GM21367 (cell line): ENCODE results near the gene SYTL3.

Experiments used
- ATAC-seq: cut with Tn5 transposase; IDR thresholded peaks from one replicate; pipeline ENCODE4 v1.9.1; 2021; ENCODE audit not compliant: unreplicated experiment

SYTL3 gene

DNA sequence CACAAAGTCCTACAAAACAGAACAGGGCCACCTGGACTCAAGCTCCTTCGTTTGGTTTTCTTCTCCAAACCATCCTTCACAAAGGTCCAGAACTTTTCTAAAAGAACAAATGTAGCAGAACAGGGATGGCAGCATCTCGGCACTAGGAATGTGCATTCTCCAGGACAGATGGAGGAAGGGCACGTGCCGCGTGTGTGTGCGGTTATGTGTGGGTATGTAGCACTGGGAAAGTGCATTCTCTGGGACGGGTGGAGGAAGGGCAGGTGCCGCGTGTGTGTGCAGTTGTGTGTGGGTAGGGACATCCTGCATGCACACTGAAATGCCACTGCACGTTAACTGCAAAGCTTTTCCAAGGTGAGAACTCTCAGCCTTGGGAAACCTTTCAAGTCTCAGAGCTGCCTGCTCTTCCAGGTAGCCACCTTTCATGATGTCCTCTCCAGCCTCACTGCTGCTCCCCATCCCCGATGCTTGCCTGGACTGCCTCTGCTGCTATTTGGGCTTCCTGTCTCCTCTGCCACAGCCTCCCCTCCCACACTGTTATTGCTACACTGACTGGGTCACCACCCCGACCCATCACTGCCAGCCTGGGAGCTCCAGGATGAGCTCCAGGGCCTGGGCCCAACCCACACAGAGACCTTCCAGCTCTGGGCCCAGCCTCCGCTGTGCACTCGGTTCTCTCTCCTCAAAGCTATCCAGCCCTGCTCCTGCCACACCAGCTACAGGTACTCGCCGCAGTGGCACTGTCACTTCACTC lies 121.7 kb downstream of the SYTL3 start:
- no peak for ATAC-seq

DNA sequence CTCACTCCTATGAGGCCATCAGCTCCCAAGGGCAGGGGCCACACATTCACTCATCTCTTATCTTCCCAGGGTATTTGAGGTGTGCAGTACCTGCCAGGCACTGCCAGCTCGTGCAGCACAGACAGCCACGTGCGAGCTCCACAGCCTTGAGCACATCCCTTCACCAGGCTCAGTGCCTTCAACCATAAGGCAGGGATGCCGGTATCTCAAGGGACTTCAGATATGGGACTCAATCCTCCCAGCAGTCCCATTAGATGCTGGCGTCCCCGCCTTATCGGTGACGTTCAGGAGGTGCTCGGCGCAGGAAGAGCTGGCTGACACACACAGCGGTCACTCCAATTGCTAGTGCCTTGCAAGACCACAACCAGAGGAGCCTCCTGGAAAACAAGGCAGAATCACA lies 122.3 kb downstream of the SYTL3 start:
- ATAC-seq, result no peak

DNA sequence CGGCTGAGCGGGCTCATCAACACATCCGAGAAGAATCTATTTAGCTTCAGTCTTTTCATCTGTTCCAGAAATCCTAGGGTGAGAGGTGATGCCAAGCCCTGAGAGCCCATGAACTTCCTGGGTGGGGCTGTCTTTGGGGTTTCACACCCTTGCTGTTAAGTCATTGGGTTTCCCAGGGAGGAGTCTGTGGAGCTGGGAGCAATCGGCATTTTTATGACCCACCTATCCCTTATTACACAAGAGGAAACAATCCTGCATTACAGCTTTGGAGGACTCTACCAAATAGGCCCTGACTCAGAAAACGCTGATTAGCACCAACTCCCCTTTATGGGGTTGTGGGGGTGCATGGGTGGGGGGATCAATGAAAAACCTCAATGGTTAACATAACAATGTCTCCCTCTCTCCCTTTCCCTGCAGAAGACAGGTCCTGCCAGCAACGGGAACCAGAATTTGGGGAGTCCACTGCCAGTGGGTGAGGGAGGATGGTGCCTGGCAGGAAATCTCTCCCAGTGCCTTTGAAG lies 123.1 kb downstream of the SYTL3 start:
- no peak for ATAC-seq

DNA sequence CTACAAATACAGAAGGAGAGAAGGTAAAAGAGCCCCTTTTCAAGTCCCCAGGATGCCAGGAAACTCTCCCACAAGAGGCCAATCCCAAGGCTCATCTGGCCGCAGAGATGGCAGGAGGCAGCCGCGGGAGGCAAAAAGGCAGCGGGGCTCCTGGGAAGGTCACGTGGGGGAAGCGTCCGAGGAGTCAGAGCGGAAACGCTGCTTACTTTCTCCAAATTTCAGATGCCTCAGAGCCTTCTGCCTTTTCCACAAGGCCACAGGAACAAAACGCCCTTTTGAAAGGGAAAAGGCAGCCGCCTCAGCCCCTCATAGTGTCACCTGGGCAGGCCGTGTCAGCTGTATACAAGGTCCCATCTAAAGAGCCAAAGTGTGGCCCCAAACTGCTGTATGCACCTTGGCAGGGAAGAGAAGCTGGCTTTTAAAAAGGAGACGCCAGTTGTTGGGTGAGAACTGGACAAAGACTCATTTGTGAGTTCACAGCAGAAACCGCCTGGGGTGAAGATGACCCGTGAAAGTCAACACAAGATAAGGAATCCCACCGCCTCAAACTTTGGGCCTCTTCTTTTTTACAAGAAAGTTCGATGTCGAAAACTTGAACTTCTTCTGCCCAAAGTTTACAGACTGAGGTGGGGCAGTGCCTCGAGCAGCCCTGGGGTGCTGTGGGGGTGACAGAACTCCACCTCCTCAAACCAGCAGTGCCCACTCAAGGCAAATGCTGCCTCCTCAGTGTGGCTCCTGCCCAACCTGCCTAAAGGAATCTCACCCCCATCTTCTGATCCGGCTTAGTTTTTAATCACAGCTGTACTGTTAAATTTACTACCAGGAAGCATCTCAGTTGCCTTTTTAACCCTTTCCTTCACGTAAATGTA lies 124.0 kb downstream of the SYTL3 start:
- no peak for ATAC-seq

DNA sequence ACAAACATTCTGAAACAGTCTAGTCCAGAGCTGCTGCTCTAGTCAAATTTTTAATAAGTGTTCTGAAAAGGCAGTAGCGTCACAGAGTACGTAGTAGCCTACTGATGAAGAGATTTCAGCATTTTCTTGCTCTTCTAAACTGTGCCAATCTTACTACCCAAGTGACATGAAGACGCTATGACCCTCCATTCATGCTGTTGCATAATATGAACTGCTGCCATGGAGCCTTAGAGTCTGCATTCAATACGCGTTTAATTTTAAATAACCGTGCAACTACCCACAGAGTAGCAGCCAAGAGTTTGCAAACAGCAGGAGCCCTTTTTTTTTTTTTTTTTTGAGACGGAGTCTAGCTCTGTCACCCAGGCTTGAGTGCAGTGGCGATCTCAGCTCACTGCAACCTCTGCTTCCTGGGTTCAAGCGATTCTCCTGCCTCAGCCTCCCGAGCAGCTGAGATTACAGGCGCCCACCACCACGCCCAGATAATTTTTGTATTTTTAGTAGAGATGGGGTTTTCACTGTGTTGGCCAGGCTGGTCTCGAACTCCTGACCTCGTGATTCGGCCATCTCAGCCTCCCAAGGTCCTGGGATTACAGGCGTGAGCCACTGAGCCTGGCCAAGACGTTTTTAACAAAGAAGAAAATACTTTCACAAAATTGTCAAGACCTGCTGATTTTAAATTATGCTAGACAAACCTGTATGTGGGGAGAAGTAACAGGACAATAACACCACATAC lies 125.0 kb downstream of the SYTL3 start:
- no peak for ATAC-seq

DNA sequence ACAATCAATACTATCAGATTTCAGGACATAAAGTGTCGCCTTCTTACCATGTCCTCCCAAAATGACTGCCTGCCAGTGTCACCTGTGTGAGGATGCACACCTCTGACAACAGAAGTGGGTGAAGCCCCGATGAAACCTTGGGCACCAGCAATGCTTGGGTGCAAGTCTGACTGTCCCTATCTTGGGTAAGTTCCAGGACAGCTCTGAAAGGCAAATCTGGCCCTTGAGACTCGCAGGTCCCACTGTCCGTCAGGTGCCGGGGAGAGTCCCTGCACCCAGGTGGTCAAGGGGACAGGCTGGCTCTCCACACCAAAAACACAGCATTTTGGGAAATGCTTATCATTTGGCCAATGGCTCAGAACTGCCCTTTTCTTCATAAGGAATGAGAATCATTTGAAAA lies 126.0 kb downstream of the SYTL3 start:
- no peak for ATAC-seq

DNA sequence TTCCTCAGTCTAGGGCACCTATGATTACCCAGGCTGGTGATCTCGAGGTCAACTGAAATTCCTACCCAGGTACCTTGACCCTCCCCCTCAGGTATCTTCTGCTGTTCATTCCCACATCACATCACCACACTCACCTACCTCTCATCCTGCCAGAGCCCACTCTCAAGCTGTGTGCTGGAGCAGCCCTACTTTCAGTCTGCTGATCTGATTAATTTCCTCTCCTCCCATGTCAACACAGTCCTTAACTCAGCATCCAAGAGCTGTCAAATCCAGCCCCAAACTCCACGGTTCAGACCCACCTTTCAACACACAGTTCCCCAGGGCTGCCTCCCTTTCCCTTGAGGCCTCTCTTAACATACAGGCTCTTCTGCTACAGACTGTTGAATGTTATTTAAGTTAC lies 126.9 kb downstream of the SYTL3 start:
- ATAC-seq, result no peak

DNA sequence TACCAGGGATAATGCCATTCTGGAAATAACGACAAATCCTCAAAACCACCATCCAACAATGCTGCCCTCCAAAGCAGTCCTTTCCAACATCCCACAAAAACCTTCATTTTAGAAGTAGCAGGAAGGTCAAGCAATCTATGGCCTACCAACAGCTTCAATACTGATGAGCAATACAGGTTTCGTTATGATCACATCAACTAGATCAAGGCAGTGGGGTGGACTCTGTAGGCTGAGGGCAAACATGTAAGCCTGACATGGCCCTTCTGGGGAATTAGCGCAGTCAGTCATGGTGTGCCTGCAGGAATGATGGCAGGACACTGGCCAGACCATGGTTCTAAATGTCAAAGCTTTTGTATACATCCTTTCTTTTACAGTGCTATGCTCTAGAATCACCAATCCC lies 127.7 kb downstream of the SYTL3 start:
- no peak for ATAC-seq

DNA sequence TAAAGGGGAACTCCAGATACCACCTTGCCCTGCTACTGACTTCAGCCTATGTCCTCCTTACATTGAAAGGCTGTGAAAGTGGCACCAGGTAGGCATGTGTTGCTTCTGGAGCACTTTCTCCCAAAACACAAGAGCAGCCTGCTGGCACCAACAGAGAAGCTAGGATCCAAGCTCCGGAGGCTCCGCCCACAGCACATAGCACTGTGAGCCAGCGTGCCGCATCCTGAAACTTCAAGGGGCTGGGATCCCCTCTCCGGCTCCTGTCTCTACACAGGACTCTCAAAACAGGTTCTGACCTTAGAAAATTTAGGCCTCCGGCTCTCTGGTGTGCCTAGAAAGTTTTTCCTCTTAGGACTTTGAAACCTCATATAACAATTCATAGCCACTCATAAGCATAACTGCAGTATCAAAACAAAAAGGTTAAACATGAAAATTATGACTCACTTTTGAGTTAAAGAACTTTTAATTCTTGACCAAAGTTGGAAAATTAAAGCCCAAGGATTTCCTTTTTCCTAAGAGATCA lies 128.2 kb downstream of the SYTL3 start:
- ATAC-seq, result no peak

DNA sequence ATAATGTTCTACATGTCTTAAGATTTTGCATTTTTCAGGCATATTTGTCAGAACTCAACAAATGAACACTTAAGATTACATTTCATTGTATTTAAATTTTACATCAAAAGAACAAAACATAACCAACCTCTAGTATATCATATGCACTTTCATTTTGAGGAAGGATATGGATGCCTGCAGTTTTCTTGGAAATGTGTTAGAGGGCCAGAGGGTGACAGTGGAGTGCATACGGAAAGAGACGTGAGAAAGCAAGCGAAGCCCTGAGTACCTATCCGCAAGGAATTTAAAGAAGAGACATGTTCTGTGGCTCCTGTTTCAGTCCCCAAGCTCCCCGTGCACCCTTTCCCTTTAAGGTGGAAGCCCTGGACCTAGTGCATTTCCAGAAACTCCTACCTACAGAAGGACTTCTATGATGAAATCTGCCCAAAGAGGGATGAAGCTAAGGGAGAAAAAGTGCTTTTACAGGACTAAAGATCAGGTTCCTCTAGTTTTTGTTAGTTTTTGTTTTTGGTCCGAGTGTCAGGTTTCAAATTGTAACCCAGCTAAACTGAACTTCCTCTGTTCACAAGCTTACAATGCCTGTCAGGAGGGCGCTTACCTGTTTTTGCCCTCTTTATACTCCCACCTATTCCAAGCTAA lies 130.5 kb downstream of the SYTL3 start:
- ATAC-seq, result no peak

DNA sequence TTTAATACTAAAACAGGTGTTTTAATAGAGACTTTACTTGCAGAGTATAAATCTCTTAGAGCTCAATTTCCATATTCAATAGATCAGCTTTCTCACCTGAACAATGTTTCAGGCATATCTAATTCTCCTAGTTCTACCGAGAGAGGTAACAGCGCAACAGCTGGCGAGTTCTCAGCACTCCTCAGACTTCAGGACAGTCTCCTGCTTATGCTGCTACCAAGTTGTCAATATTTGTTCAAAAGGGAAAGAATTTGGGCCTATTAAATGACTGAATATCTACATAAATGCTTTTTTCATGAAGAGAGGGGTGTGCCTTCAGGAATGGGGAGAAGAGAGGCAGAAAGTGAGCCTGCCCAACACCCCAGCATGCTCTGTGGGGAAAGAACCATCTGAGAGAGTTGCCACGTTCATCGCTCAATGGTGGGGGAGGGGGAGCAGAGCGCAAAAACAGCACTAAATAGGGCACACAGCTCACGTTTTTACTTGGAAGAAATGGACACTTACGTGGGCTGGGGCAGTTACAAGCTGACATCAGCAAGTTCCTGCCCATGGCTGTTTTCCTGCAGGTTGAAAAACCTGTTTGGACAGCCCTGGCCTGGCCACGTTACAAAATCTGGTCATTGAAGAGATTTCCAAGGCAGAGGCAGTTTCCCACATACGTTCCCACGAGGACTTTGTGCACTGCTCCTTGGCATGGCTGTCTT lies 131.3 kb downstream of the SYTL3 start:
- ATAC-seq, result no peak

DNA sequence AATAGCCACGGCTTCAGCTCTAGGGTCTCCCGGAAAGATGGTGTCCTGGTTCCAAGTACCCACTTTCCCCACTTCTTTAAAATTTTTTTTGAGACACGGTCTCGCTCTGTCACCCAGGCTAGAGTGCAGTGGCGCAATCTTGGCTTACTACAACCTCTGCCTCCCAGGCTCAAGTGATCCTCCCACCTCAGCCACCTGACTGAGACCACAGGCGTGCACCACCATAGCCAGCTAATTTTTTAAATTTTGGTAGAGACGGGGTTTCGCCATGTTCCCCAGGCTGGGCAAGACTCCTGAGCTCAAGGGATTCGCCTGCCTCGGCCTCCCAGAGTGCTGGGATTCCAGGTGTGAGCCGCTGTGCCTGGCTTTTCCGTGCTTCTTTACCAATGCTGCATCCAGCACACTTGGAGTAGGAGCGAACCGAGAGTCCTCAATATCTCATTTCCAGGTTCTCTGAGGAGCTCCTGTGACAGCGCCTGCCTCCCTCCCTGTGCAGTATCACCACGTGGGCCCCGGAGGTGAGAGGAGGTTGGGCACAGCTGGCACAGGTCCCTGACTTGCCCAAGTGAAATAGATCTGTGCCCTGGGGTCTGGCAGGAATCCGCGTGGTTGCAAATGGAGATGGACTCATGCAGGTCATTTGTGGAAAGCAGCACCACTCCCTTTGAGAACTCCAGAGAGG lies 132.0 kb downstream of the SYTL3 start:
- ATAC-seq, result no peak

DNA sequence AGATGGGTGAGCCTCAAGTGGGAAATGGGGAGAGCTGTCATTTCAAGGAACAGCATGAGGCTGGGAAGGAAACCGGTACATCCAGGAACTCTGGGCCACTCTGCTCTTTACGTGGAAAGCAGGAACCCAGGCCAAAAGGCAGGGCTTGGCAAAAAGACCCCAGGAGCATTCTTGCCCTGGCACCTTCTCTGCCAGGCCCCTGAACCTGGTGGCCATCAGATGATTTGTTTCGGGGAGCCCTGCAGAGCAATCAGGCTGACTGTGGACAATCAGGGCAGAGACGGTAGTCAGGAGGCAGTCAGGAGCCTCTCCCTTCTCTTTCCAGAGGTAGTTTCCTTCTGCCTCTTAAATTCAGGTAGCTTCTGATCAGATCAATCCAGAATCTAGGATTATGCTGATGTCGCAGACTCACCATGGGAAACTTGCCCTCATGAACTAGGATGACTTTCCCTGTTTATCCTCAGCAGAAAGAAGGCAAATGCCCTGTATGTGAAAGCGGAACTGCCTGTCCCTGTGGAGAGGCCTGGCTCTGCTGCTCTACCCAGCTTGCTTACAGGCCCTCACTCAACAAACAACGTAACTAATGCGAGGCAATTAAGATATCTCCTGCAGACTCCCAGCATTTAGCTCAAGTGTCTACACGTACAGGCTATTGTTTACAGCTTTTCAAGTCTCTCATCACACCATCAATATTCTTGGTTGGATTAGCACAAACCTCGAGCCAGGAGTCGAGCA lies 132.7 kb downstream of the SYTL3 start:
- no peak for ATAC-seq

DNA sequence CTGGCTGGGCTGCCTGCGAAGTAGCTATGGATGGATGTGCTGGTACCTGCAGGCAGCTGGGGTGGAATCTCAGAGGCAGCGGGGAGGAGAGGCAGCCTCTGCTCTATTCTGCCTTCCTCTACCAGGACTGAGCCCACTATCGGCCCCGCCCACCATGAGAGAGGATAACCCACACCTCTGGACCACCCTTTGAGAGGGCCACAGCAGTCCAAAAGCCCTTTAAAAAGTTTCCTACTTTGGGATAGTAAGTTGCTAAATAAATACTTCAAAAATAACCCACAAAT lies 133.3 kb downstream of the SYTL3 start:
- no peak for ATAC-seq

DNA sequence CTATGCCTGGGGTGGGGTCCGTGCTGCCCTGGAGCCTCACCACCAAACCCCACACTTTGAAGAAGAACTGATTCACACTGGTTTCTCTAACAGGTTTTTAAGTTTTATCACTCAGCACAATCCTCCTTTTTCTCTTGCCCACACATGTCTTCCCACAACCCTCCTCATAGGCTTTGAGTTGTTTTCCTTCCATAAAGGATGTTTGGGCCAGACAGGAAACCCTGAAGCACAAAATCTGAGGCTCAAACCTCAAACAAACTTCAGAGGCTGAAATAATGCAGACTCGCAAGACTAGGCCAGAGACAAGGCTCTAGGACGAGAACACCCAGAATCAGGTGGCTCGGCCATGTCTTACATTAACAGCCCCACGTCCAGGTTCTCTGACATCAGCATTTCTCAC lies 134.0 kb downstream of the SYTL3 start:
- ATAC-seq, result no peak

DNA sequence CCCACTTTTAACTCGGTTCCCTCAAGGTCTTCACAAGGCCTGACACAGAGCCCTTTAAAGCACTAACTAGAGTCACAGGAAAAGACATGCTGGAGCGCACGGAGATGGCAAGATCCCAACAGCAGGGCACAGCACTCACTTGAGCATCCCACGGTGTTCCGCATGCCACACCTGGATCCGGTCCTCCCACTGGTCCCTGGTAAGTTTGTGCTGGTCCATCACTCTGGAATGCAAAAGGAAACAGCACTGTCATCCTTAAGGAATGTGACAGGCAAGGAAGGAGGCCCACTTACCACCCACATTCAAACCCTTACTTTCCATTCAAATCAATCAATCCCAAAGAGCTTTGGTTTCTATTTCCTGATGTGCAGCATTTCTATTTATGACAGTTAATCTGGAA lies 134.7 kb downstream of the SYTL3 start:
- ATAC-seq, result no peak

DNA sequence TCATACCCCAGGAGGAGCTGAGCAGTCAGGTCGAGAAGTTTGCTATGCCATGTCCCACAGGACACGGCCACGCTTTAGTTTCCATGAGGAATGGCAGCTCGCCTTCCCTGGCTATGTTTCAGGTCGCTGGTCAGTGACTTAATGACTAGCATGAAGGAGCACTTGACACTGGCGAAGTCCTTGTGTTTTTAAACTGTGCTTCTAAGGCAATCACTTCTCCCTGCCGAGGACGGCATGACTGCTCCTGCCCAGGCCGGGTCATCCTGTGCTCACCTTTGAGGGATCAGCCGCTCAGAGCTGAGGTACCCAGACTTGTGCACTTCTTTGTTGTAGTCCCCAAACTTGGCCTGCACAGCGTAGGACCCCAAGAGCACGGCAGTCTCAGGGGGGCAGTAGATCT lies 135.2 kb downstream of the SYTL3 start:
- ATAC-seq, result no peak

DNA sequence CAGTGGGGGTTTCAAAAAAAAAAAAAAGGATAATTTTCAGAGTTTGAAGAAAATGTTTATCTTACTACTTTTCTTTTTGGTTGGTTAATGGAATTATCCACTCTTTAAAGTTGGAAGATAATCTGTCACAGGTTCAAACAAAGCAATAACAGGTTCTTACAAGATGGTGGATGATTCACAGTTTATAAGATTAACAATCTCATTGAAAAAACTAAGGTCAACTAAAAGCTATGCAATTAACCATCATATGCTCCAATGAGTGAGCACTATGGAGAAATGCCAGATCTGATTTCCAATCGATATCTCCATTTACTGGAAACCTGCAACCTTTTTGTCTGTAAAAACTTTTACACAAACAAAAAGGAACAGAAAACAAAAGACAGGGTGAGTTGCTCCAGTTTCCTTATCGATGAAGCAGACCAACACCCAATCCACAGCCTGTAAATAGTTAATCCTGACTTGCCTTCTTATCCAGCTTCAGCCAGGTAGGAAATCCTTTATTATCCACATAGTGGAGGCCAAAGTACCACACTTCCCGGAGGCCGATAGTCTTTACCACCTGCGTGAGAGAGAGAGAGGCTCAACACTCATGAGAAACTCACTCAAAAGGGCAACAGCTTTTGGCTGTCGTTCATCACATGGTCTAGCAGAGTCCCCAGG lies 136.9 kb downstream of the SYTL3 start:
- ATAC-seq, result no peak

DNA sequence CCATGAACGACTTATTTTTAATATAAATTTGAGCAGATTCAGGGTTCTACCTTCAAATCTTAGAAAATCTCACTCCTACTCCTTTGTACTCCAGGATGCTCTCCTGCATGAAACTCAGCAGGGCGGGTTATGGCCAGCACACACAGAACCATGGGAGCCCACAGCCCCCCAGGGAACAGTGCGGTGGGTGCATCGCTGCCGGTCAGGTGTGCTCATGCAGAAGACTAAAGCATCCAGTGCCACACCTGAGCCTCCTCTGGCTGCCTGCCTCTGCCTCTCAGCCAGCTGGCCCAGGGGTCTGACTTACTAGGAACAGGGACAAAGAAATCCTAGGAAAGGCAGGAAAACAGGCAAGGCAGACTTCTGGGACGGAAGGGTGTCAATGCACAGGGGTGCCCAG lies 137.5 kb downstream of the SYTL3 start:
- ATAC-seq, result no peak
